DOHH2 (cell line): ENCODE data around the gene BST2.

Experiments
- CTCF ChIP-seq: fragments of 200-600 bp; sonication (generic); IDR thresholded peaks from one replicate; pipeline ENCODE4 v1.5.1; 2014; ENCODE audit warnings: antibody characterized with exemption, mild to moderate bottlenecking, low read depth, low read length; ENCODE audit not compliant: poor library complexity, severe bottlenecking
- EZH2phosphoT487 ChIP-seq: fragments of 200-600 bp; sonication (generic); IDR thresholded peaks from 2 replicates; pipeline ENCODE4 v1.6.1; 2017; ENCODE audit warnings: borderline replicate concordance, mild to moderate bottlenecking, antibody characterized with exemption, low read length, moderate library complexity, mixed read lengths

- TF ChIP-seq CTCF = peak; percentile 77
- TF ChIP-seq EZH2phosphoT487 = no peak
These were observed 19.4 kb upstream of the BST2 start for GRCh38 chr19:17424743-17425365.
